Caco-2 (cell line): ENCODE measurements around the gene PLEKHA3. TPM values are rescaled to one million over a fixed set of nuclear protein-coding genes. Genes with fewer than 3 reads are reported as not detected.

Experiments used
- BruUV-seq: library from RNA; stranded (reverse); fragments of 400-500 nt; replicated peaks from 2 replicates; lab custom pipeline; 2021; lab: Mats Ljungman, UMichigan
- CTCF ChIA-PET: fragments of 300-600 bp; sonication (Branson Sonifier 250); formaldehyde crosslinking; loops from one replicate; lab custom pipeline; 2022; ENCODE audit warnings: antibody characterized with exemption; lab: Charles Lee
- POLR2A ChIA-PET: fragments of 300-600 bp; sonication (Branson Sonifier 250); formaldehyde crosslinking; loops from one replicate; lab custom pipeline; 2022; ENCODE audit warnings: antibody characterized with exemption; lab: Charles Lee
- DNase-seq, 2 experiments: peaks; one replicate each; pipeline versions ENCODE4 v3.0.0 to v3.0.0-alpha.2; 2020 to 2022
- H3K27me3 ChIP-seq: replicated peaks from 2 replicates; pipeline ENCODE4 v1.6.0; 2011; ENCODE audit warnings: low read length; ENCODE audit not compliant: control insufficient read depth, insufficient read depth
- H3K36me3 ChIP-seq: 2 replicates; pipeline ENCODE4 v1.5.1; 2011; ENCODE audit warnings: low read length; ENCODE audit not compliant: control insufficient read depth, insufficient read depth
- H3K4me1 ChIP-seq: fragments of 250-450 bp; sonication (Bioruptor Pico); 2 replicates; pipeline ENCODE4 v1.5.1; 2020; ENCODE audit warnings: mild to moderate bottlenecking
- H3K4me3 ChIP-seq: 2 replicates; pipeline ENCODE4 v1.5.1; 2011; ENCODE audit warnings: low read depth, mild to moderate bottlenecking, control low read depth, low read length
- H3K9me3 ChIP-seq: fragments of 250-450 bp; sonication (Bioruptor Pico); 2 replicates; pipeline ENCODE4 v1.5.1; 2020; ENCODE audit warnings: mild to moderate bottlenecking, moderate library complexity
- H3K27ac Mint-ChIP-seq: one replicate; pipeline ENCODE4 v1.8.0; 2022; ENCODE audit warnings: mixed read lengths; ENCODE audit not compliant: unreplicated experiment
- H3K27me3 Mint-ChIP-seq: one replicate; pipeline ENCODE4 v1.8.0; 2022; ENCODE audit warnings: mixed read lengths; ENCODE audit not compliant: insufficient read depth, unreplicated experiment
- H3K36me3 Mint-ChIP-seq: one replicate; pipeline ENCODE4 v1.8.0; 2022; ENCODE audit warnings: mild to moderate bottlenecking, mixed read lengths; ENCODE audit not compliant: insufficient read depth, unreplicated experiment
- H3K4me1 Mint-ChIP-seq: one replicate; pipeline ENCODE4 v1.8.0; 2022; ENCODE audit warnings: low read depth, mixed read lengths; ENCODE audit not compliant: unreplicated experiment
- H3K4me3 Mint-ChIP-seq: one replicate; pipeline ENCODE4 v1.8.0; 2022; ENCODE audit warnings: mild to moderate bottlenecking, moderate library complexity, mixed read lengths; ENCODE audit not compliant: unreplicated experiment
- H3K9me3 Mint-ChIP-seq: one replicate; pipeline ENCODE4 v1.8.0; 2022; ENCODE audit warnings: mixed read lengths; ENCODE audit not compliant: unreplicated experiment
- CTCF ChIP-seq, 2 experiments: fragments of 200-600 bp in 1 of 2; IDR thresholded peaks; 1 replicate in 1 of 2; 2 replicates in 1 of 2; pipeline versions ENCODE4 v1.5.1 to v1.8.0; 2011 to 2022; ENCODE audit warnings: antibody characterized with exemption in 1 of 2, control low read depth in 1 of 2, inconsistent platforms in 1 of 2, low read depth in 1 of 2, low read length in 1 of 2, mild to moderate bottlenecking in 1 of 2, moderate library complexity in 1 of 2; ENCODE audit not compliant: insufficient read depth in 1 of 2, severe bottlenecking in 1 of 2, unreplicated experiment in 1 of 2
- intact Hi-C: fragments of 100-400 bp; cut with micrococcal nuclease; formaldehyde crosslinking; loops from one replicate; pipeline ENCODE4 v1.10.0; 2022; ENCODE audit not compliant: unreplicated experiment
- total RNA-seq: library from RNA; stranded (reverse); gene quantifications from 2 replicates; pipeline ENCODE4 v1.2.3, GENCODE V29; 2022

Gene PLEKHA3
- total RNA-seq, 1 experiment from 2014 or later: 18.5 TPM

- POLR2A ChIA-PET: no interaction called here
- Histone ChIP-seq H3K4me3 (no peak overlapping the region), H3K4me1 (peaks cover 5% of the 10 kb centered on the region; the same call in 1 of the 2 replicates), H3K9me3 (no peaks in the 10 kb centered on the region), H3K36me3 (0 out of 2 replicates have a peak, but pooled peaks cover 1% of the 10 kb centered on the region), H3K27me3 (no peaks in the 10 kb centered on the region)
- Mint-ChIP-seq H3K4me3 (no peak overlapping the region), H3K27me3 (no peaks in the 10 kb centered on the region), H3K4me1 (peaks cover 5% of the 10 kb centered on the region), H3K27ac (no peak overlapping the region), H3K36me3 (peaks cover 24% of the 10 kb centered on the region), H3K9me3 (no peaks in the 10 kb centered on the region)
- DNase-seq: no peak
- intact Hi-C loops: no loop called here
- CTCF ChIA-PET: interaction anchor here (0.7 kb wide), 1 partner anchor 40 kb away, joined by 3 read pairs; no protein-coding TSS in a partner anchor
- no TSS peak for BruUV-seq
- no peak for TF ChIP-seq CTCF (IDR thresholded peaks at IDR 0.05; ENCODE audit: insufficient read depth in 1 of 2, low read depth in 1 of 2, low read length in 1 of 2, severe bottlenecking in 1 of 2, unreplicated experiment in 1 of 2)
Measured at GRCh38 chr2:178482437-178482836, 2.2 kb downstream of the PLEKHA3 start.

GRCh38 chr2:178484245-178485041 is 4.2 kb downstream of the PLEKHA3 start:
- H3K9me3 Mint-ChIP-seq: no peaks in the 10 kb centered on the region
- CTCF ChIA-PET: no interaction called here
- intact Hi-C loops: no loop called here

GRCh38 chr2:178485356-178485755 is 5.1 kb downstream of the PLEKHA3 start:
- no peaks in the 10 kb centered on the region for H3K27me3 ChIP-seq
- 0 out of 2 replicates have a peak, but pooled peaks cover 1% of the 10 kb centered on the region for H3K36me3 ChIP-seq
- no peaks in the 10 kb centered on the region for H3K9me3 ChIP-seq
- H3K4me3 ChIP-seq: no peak overlapping the region
- peaks cover 5% of the 10 kb centered on the region; the same call in 1 of the 2 replicates for H3K4me1 ChIP-seq
- no peaks in the 10 kb centered on the region for H3K27me3 Mint-ChIP-seq
- DNase-seq: no peak
- peaks cover 7% of the 10 kb centered on the region for H3K36me3 Mint-ChIP-seq
- H3K4me3 Mint-ChIP-seq: no peak overlapping the region
- CTCF ChIA-PET: no interaction called here
- no peaks in the 10 kb centered on the region for H3K9me3 Mint-ChIP-seq
- no TSS peak for BruUV-seq
- POLR2A ChIA-PET: no interaction called here
- H3K27ac Mint-ChIP-seq: no peak overlapping the region
- intact Hi-C loops: no loop called here
- no peak for TF ChIP-seq CTCF (IDR thresholded peaks at IDR 0.05; ENCODE audit: insufficient read depth in 1 of 2, low read depth in 1 of 2, low read length in 1 of 2, severe bottlenecking in 1 of 2, unreplicated experiment in 1 of 2)
- peaks cover 14% of the 10 kb centered on the region for H3K4me1 Mint-ChIP-seq

More at GRCh38 chr2:178484245-178485041, 4.2 kb downstream of the PLEKHA3 start:
- 0 out of 2 replicates have a peak, but pooled peaks cover 1% of the 10 kb centered on the region for H3K36me3 ChIP-seq
- H3K9me3 ChIP-seq: no peaks in the 10 kb centered on the region
- H3K4me3 Mint-ChIP-seq: no peak overlapping the region
- no peaks in the 10 kb centered on the region for H3K27me3 ChIP-seq
- H3K36me3 Mint-ChIP-seq: peaks cover 13% of the 10 kb centered on the region
- peaks cover 5% of the 10 kb centered on the region; the same call in 1 of the 2 replicates for H3K4me1 ChIP-seq
- peaks cover 7% of the 10 kb centered on the region for H3K4me1 Mint-ChIP-seq
- no TSS peak for BruUV-seq
- no peak for TF ChIP-seq CTCF (IDR thresholded peaks at IDR 0.05; ENCODE audit: insufficient read depth in 1 of 2, low read depth in 1 of 2, low read length in 1 of 2, severe bottlenecking in 1 of 2, unreplicated experiment in 1 of 2)
- no peak overlapping the region for H3K27ac Mint-ChIP-seq
- POLR2A ChIA-PET: no interaction called here
- H3K27me3 Mint-ChIP-seq: no peaks in the 10 kb centered on the region
- no peak overlapping the region for H3K4me3 ChIP-seq
- no peak for DNase-seq
